ENCODE measurements around the gene RBM28.
A peak's percentile ranks its signal among the peaks of the same experiment; 100 is the strongest.

The RBM28 gene

DNA sequence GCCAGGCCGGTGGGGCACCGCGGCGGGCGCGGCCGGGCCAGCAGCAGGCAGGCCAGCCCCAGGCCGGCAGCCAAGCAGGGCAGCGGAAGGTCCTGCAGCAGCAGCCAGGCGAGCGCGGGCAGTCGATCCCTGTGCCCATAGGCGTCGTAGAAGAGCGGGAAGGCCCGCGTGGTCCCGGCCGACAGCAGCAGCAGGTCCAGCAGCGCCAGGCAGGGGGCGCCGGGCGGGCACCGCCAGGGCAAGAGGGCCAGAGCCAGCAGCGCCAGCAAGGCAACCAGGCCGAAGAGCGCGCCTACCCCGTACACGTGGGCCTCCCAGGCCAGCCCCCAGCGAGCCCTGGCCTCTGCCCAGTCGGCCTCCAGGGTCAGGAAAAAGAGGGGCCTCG, 8.4 kb upstream of the RBM28 start:
- intact Hi-C loops (cut with DNase I), result no loop called here
- DNase-seq, result peak in 33 of 42 donors; percentile 23 to 74 (median 44)

DNA sequence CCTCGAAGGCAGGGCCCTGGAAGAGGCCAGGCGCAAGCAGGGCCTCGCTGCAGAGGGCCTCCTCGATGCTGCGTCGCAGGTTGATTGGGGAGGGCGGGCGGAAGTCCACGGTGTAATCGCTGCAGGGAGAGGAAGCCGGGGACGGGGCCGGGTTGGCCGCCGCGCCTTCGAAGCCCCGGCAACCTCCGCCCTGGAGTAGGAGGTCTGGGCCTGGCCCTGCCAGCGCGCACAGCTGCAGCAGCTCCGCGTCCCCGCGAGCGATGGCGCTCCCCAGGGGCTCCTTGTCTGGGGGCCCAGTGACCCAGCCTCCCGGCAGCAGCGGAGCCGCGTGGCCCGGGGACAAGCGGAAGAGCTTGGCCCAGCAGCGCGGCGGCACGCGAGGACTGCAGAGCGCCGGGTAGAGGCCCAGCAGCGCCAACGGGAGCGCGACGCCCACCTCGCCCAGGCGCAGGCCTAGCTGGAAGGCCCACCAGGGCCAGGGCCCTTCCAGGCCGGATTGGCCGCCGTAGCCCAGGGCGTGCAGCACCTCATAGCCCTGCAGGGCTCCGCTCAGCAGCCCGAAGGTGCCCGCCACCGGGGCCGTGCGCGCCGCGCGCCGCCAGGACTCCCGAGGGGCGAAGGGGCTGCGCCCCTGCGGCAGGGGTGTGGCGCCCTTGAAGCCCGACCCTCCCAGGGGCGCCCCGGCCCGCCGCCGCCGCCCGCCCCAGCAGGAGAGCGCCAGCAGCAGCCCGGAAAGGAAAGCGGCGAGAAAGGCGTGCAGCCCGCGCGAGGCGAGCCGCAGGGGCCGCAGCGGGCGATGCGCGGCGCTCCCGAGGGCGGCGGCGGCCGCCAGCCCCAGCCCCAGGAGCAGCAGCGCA, 7.8 kb upstream of the RBM28 start:
- DNase-seq, result no peak
- intact Hi-C loops (cut with DNase I), result no loop called here

DNA sequence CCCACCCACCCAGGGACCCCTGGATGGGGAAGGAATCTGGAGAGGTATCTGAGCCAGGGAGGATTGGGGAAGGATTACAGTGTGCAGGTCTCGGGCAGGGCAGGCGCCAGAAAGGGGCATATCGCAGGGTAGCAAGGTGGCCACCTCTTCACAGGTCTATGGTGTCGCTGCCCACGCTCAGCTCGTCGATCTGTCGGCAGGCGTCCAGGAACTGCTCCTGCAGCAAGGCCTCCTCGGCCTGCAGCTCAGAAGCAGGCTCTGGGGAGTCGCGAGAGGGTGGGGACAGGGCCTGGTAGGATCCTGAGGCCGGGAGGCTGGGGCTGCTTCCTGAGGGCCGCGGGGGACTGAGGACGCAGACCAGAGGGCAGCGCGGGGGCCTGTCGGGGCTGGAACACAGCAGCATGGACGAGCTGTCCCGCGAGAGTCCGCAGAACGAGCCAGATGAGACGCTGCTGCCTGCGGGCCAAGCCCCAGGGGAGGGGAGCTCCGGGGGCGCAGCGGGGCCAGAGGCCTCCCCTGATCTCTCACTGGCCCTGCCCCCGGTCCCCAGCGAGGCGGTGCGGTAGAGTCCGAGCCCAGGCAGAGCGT, 7.1 kb upstream of the RBM28 start:
- intact Hi-C loops (cut with DNase I), result no loop called here
- no peak for DNase-seq

DNA sequence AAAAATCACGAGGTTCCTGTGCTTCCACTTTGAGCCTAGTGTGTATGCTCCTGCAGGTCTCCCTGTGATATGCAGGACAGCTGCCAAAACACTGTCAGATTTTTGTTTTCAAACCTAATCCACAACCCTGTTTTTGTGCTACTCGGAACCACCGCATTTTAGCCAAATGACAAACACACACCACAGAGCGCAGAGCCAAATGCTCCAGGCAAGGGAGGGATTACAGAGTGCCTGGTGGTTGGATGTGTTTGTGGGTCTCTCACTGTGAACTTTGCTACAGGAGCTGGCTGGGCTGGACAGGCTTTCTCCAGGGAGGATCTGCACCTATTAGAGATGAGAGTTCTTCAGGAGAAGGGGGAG, 5.7 kb upstream of the RBM28 start:
- intact Hi-C loops (cut with DNase I), result no loop called here
- DNase-seq, result no peak

DNA sequence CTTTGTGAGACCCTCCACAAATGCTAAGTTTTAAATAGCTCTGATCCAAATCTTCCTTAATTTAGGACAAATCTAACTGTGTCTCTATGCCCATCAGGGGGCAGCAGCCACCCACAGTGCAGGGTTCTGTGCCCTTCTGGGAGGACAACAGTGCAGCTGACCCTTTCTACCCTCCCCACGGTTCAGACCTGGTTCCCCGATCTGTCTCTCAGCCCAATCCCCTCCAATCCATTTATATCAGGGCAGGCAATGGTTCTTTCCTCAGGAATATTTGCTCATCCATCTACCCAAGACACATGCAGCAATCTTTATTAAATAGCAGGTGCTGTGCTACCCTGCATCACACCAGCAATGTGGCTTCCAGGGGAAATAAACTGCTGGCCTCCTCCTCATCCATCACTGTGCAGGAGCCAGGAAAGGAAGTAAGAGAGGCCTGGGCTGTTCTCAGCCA, 4.0 kb upstream of the RBM28 start:
- DNase-seq, result peak in 41 of 42 donors; percentile 40 to 85 (median 66)
- intact Hi-C loops (cut with DNase I), result loop anchor here (2.0 kb wide), 1 partner anchor 39 kb away; no protein-coding TSS in a partner anchor

DNA sequence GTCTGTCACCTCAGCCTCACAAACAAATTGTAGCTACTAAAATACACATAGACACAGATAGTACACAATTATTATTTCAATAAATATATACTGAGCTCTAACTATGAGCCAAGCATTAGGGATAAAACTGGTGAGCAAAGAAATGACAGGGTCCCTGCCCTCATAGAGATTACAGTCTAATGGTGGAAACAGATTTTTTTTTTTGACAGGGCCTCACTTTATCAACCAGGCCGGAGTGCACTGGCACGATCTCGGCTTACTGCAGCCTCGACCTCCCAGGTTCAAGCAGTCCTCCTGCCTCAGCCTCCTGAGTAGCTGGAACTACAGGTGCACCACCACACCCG, 695 bp upstream of the RBM28 start:
- intact Hi-C loops (cut with DNase I), result no loop called here

DNA sequence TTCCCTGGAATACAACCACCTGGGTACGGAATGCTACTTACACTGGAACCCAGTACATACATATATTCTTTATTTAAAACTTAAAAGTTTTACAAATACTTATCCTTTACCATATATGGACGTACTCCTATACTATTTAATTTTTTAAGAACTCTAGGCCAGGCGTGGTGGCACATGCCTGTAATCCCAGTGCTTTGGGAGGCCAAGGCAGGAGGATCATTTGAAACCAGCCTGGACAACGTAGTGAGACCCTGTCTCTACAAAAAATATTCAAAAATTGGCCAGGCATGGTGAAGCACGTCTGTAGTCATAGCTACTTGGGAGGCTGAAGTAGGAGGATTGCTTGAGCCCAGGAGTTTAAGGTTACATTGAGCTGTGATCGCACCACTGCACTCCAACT, 2.0 kb downstream of the RBM28 start:
- intact Hi-C loops (cut with DNase I), result no loop called here
- DNase-seq, result no peak

More for the DNA sequence above, 695 bp upstream of the RBM28 start:
- no peak for DNase-seq

DNA sequence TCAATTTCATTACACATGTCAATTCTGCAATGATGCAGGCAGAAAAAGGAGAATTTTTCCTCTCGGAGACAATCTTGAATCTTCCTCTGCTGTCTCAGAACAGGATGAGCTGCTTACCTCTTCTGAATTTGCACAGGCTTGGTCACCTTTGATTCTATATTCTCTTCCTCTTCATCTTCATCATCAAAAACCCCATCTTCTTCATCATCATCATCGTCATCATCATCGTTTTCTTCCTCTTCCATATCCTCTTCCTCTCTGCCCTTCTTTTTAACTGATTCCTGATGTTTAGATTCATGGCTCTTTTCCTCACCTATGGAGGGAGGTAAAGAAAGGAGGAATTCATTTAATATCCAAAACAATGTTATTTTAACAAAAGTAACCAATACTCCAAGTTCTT, 8.0 kb downstream of the RBM28 start:
- DNase-seq, result no peak
- intact Hi-C loops (cut with DNase I), result no loop called here

DNA sequence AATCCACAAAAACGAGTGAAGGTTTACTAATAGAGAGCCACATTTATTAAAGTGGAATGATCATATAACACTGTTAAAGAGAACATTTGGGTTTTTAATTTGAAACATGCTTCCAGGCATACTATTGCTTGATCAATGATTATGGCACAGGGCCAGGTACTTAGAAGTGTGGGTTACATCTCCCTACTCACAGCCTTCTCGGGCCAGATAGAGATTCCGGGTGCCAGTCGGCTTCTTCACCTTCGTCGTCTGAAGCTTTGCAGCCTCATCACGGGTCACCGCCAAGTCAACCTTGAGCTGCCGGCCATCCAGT, 19.4 kb downstream of the RBM28 start:
- intact Hi-C loops (cut with DNase I), result no loop called here
- DNase-seq, result no peak

DNA sequence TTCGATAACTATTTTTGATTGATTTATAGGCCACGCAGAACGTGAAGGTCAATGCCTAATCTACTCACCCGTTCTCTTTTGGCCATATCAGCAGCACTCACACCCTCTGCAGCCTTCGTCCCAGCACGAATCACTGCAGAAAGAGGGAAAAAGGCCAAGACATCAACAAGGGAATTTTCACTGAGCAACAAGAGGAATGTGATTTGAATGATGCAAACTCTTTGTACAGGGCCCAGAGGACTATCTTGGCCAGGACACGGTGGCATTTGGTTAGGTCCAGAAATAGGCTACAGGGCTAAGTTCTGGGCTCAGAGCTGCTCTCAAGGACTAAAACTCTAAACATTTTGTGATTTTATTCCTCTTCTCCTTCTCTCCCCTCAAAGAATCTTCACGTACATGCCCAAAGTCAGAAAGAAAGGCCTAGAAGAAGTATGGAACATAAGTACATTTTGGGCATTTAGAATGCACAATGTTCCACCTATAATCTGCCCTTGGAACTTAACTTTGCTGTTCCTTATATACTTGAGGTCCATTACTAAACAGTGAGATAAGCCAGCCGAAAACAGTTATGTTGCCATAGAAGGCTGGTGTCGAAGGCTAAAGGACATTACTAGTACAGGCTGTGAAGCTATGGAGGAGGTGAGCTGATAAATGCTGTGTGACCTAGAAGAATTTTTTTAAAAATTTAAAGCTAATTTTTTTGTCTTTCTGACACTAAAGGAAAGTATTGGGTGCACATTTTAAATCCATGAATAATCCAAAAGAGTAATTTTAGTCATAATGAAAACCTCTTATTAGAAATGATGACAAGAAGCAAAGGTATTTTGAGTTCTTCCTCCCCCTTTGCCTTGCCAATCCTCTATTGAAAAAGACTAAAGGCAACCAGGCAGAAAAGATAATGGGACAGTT, 20.0 kb downstream of the RBM28 start:
- intact Hi-C loops (cut with DNase I), result no loop called here
- no peak for DNase-seq

DNA sequence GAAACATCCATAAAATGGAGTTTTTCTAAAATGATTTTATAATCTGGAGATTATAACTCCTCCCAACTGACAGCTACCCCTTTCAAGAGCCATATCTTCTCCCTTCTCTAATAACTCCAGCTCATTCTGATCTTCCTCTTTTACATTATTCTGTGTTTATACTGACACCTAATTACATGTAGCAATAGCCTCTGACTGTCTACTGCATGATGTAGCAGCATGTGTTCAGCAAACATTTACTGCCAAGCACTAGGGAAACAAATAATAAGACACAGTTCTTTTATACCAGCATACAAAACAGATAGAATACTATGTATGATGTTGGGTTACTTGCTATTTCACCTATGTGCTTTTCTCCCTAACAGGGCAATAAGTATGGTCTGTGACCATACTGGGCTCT, 20.7 kb downstream of the RBM28 start:
- intact Hi-C loops (cut with DNase I), result no loop called here
- DNase-seq, result no peak

DNA sequence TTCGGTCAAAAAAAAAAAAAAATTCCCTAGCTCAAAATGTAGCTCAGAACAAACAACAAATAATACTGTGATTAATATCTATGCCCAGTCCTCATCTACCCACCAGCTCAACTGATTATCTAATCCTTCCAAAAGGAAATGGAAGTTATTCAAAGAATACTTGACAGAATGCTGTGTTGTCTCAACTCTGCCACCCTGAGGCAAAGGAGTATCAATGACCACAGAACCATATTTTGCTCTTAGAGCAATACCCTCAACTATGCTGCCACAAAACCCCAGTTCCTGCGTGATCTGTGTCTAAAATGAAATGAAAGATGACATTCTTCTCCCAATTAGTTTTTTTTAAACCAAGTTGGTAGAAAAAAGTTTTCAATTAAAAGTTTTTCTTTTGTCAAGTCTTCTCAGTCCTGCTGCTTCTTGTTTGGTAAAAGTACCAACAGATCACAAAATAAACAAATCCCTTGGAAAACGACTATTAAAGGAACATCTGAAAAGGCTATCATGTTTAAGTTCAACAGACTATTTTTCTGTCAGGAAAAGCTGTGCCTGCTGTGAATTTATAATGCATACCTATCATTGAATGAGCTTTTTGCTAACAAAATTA, 21.6 kb downstream of the RBM28 start:
- intact Hi-C loops (cut with DNase I), result no loop called here

DNA sequence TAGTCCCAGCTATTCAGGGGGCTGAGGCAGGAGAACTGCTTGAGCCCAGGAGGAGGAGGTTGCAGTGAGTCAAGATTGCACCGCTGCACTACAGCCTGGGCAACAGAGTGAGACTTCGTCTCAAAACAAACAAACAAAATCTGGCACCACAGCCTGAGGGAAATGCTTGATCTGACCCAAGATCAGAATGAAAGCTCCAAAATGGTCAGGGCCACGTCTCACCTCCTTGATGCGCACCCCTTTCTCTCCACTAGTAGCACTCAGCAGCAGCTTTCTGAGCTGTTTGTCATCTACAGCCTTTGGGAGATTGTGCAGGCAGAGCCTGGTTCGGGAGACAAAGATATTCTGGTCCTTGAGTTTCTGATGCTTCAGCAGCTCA, 22.7 kb downstream of the RBM28 start:
- no peak for DNase-seq
- intact Hi-C loops (cut with DNase I), result no loop called here

More for the DNA sequence above, 21.6 kb downstream of the RBM28 start:
- peak in 18 of 42 donors; percentile 17 to 57 (median 26) for DNase-seq

DNA sequence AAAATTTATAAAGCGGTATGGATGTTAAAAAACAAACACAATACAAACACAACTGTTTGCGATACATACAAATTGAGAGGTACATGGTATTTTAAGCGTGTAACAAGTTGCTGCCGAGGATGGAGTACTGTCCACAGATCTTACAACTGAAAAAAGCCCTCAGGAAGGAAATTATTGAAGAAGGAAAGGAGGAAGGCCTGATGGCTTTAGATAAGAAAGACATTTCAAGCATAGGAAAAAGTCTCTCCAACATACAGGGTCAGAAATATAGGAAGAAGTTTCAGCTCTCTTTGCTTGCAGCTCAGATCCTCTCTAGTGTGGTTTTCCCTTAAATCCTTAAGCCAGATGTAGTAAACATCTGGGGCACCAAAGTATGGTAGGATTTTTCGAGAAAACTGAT, 25.0 kb downstream of the RBM28 start:
- intact Hi-C loops (cut with DNase I), result no loop called here
- no peak for DNase-seq

DNA sequence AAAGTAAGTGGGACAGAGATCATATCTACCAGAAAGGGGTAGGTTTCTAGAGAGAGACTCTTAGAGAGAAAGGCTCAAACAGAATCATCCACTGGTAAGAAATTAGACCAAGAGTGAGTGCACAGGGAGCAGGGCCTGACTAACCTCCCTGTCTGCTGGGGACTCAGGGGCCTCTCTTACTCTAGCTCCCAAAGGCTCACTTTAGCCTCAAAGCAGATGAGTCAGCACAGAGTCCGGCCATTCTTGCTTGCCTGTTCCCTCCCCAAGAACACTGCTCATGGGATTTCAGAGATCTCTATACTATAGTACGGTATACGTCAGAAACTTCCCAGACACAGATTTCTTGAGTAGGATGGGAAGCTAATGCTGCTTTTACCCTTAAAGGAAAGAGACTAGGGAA, 32.7 kb downstream of the RBM28 start:
- intact Hi-C loops (cut with DNase I), result no loop called here
- no peak for DNase-seq

DNA sequence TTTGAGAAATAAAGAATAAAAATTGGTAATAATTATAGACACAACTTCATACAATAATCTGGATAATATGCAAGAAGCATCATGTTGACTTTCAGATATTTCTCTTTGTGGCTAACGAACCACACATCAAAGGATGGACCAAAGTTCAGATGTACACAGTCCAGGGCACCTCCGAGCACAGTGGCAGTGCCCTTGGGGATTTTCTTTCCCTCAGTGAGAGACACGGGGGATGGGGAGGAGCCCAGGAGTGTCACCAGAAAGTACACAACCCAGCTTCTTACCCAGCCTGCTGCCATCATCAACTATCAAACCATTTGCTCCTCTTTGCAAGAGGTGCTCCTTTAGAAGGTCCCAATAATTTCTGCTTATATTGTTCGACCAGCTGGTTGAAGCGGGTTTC, 33.2 kb downstream of the RBM28 start:
- intact Hi-C loops (cut with DNase I), result no loop called here
- no peak for DNase-seq

DNA sequence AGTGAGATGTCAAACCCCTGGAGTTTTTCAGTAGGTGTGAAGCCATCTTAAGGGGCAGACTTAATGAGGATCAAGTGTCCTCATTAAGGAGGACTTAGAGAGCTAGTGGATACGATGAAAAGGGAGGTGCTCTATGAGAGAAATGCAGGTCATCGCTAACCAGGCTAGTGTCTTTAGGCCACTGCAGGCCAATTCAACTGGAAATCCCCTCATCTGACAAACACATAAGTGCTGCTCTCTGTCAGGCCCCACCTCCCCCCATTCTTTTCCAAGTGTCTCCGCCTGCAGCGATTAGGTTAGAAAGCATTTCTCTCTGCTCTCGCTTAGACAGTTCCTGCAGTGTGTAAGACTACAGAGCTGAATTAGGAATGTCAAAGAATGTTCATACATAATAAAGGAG, 33.7 kb downstream of the RBM28 start:
- intact Hi-C loops (cut with DNase I), result no loop called here
- no peak for DNase-seq

DNA sequence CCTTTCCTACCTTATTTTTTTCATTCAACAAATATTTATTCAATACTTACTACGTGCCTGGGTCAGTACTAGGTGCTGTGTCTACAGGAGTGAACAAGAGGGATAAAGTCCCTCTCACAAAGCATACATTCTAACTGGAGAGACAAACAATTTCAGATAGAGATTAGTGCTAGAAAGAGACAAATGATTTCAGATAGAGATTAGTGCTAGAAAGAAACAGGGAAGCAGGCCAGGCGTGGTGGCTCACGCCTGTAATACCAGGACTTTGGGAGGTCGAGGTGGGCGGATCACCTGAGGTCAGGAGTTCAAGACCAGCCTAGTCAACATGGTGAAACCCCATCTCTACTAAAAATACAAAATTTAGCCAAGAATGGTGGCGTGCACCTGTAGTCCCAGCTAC, 34.6 kb downstream of the RBM28 start:
- intact Hi-C loops (cut with DNase I), result no loop called here
- no peak for DNase-seq

DNA sequence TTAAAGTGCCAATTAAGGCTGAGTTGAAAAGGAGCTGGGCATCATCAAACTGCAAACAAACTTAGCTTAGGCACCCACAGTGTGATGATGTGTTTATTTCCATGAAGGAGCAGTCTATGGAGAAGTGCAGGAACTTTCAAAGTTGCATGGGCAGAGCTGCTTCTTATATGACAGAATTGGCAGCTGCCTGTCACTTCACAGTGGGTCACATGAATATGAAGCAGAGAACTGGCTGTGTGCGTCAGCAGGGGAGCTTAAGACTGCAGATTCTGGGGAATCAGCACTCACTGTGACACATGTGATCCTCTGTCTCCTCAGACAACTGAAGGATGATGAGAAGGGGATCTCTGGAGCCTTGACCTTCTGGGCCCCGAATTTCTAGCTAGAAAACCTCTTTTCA, 36.6 kb downstream of the RBM28 start:
- intact Hi-C loops (cut with DNase I), result no loop called here
- DNase-seq, result peak in 1 of 42 donors; percentile 30

DNA sequence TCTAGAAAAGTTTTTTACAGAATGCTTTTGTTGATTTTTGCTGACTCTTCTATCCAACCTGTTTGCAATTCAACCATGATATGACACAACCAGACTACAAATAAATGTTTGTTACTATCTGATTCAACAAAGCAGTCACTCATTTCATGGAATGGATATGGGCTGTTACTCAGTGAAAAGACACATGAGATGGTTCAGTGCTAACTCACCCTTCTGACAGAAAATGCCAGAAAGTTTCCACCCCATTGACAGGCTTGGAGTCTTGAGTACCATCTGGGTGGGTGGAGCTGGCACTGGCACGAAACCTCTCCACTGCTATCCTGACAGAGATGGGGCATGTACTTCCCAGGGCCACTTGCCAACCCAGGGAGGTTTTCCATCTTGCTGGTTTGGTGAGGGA, 39.5 kb downstream of the RBM28 start:
- intact Hi-C loops (cut with DNase I), result no loop called here
- DNase-seq, result peak in 10 of 42 donors; percentile 4 to 50 (median 15)
